Body of pancreas (tissue), 4 donors: ENCODE measurements around the gene JAG2. TPM values are rescaled to one million over a fixed set of nuclear protein-coding genes. Genes with fewer than 3 reads are reported as not detected.

Experiments used
- ATAC-seq: fragments of 150-250 bp; one replicate; pipeline ENCODE4 v1.9.1; 2016
- DNase-seq, 4 donors: peaks; one replicate each; pipeline ENCODE4 v3.0.0-alpha.2; 2019
- H3K27ac ChIP-seq, 4 donors: fragments of 200-600 bp; sonication (generic); 1 replicate in 3 of 4; 2 replicates in 1 of 4; pipeline versions ENCODE4 v1.5.1 to v1.6.1; 2016 to 2019; ENCODE audit warnings: mild to moderate bottlenecking in 1 of 4, mixed read lengths in 1 of 4, moderate library complexity in 1 of 4
- H3K27me3 ChIP-seq, 2 donors: fragments of 200-600 bp; sonication (generic); one replicate each; pipeline ENCODE4 v1.6.0; 2016; ENCODE audit warnings: mild to moderate bottlenecking in 1 of 2
- H3K36me3 ChIP-seq, 2 donors: fragments of 200-600 bp; sonication (generic); replicated peaks in 1 of 2; 2 replicates each; pipeline ENCODE4 v1.5.1; 2016; ENCODE audit warnings: low read depth in 2 of 2; ENCODE audit not compliant: insufficient read depth in 1 of 2
- H3K4me1 ChIP-seq: fragments of 200-600 bp; sonication (generic); one replicate; pipeline ENCODE4 v1.6.0; 2016
- H3K4me3 ChIP-seq, 2 donors: fragments of 200-600 bp; sonication (generic); 1 replicate in 1 of 2; 2 replicates in 1 of 2; pipeline ENCODE4 v1.5.1; 2016 to 2019
- H3K9me3 ChIP-seq, 3 donors: fragments of 200-600 bp; sonication (generic); 1 replicate in 2 of 3; 2 replicates in 1 of 3; pipeline ENCODE4 v1.5.1; 2016
- POLR2A ChIP-seq, 3 donors: fragments of 450-650 bp; IDR thresholded peaks; one replicate each; pipeline ENCODE4 v1.6.1; 2016; ENCODE audit warnings: antibody characterized with exemption in 3 of 3, mild to moderate bottlenecking in 2 of 3
- WGBS, 2 donors: methylation state at CpG; one replicate each; pipeline ENCODE4 v1.1.5; 2017; 5-methylcytosine and 5-hydroxymethylcytosine counted together
- intact Hi-C: fragments of 100-400 bp; cut with DNase I; formaldehyde crosslinking; loops from one replicate; pipeline ENCODE4 v1.15.1; 2023
- total RNA-seq, 2 donors: library from RNA; depleted of rRNA; stranded (reverse); fragments of >200 nt; gene quantifications; one replicate each; pipeline ENCODE4 v1.1.0, GENCODE V29; 2016
- TF ChIP-seq, protein P1 (sequence below), 7 experiments: fragments of 450-650 bp in 4 of 7; fragments of 200-600 bp in 3 of 7; sonication (generic) in 3 of 7; IDR thresholded peaks; one replicate each; pipeline ENCODE4 v1.5.1; 2016 to 2019; ENCODE audit warnings: antibody characterized with exemption in 7 of 7

JAG2 gene
- total RNA-seq, 2 donors from 2014 or later, result 13.5 to 36.3 TPM

- Histone ChIP-seq H3K4me1 (peaks cover 67% of the 10 kb centered on the region), H3K27ac (peak overlapping the region in 1 of 4 donors; percentile 47), H3K9me3 (no peaks in the 10 kb centered on the region), H3K27me3 (no peaks in the 10 kb centered on the region), H3K36me3 (no peaks in the 10 kb centered on the region), H3K4me3 (no peak overlapping the region)
- ATAC-seq (no peak), DNase-seq (peak in 1 of 4 donors; percentile 31)
- WGBS, 2 donors, result 75 to 77% methylated on average over 7 to 21 of the region's 22 CpGs
- intact Hi-C loops, result no loop called here
- no peak for TF ChIP-seq POLR2A (IDR thresholded peaks at IDR 0.05)
- TF ChIP-seq, protein P1, sequence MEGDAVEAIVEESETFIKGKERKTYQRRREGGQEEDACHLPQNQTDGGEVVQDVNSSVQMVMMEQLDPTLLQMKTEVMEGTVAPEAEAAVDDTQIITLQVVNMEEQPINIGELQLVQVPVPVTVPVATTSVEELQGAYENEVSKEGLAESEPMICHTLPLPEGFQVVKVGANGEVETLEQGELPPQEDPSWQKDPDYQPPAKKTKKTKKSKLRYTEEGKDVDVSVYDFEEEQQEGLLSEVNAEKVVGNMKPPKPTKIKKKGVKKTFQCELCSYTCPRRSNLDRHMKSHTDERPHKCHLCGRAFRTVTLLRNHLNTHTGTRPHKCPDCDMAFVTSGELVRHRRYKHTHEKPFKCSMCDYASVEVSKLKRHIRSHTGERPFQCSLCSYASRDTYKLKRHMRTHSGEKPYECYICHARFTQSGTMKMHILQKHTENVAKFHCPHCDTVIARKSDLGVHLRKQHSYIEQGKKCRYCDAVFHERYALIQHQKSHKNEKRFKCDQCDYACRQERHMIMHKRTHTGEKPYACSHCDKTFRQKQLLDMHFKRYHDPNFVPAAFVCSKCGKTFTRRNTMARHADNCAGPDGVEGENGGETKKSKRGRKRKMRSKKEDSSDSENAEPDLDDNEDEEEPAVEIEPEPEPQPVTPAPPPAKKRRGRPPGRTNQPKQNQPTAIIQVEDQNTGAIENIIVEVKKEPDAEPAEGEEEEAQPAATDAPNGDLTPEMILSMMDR (IDR thresholded peaks at IDR 0.05), result no peak
Observed at GRCh38 chr14:105169776-105170655, 1.4 kb upstream of the JAG2 start.

GRCh38 chr14:105168979-105169507 is 467 bp upstream of the JAG2 start:
- no peak for TF ChIP-seq POLR2A (IDR thresholded peaks at IDR 0.05)
- TF ChIP-seq, protein P1 (IDR thresholded peaks at IDR 0.05), result no peak
- no peaks in the 10 kb centered on the region for H3K27me3 ChIP-seq
- no peak overlapping the region for H3K4me3 ChIP-seq
- no peaks in the 10 kb centered on the region for H3K36me3 ChIP-seq
- DNase-seq, result peak in 1 of 4 donors; percentile 34
- H3K9me3 ChIP-seq, result no peaks in the 10 kb centered on the region
- no peak overlapping the region for H3K27ac ChIP-seq
- WGBS, 2 donors, result 29 to 56% methylated on average over 22 to 53 of the region's 54 CpGs
- intact Hi-C loops, result no loop called here
- ATAC-seq, result peak; percentile 10
- peaks cover 61% of the 10 kb centered on the region for H3K4me1 ChIP-seq

DNA sequence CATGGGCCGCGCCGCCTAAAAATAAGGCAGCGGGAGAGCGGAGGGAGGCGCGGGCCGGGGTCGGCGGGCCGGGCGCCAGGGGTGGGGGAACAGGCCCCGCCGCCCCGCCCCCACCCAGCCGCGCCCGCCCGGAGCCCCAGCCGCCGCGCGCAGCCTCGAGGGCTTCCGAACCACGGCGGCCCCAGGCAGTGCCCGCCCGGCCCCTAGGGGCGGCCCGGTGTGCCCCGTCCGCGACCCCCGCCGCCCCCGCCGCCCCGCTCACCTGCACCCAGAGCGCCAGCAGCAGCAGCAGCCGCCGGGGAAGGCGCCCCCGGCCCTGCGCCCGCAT is 519 bp downstream of the JAG2 start:
- intact Hi-C loops, result no loop called here

DNA sequence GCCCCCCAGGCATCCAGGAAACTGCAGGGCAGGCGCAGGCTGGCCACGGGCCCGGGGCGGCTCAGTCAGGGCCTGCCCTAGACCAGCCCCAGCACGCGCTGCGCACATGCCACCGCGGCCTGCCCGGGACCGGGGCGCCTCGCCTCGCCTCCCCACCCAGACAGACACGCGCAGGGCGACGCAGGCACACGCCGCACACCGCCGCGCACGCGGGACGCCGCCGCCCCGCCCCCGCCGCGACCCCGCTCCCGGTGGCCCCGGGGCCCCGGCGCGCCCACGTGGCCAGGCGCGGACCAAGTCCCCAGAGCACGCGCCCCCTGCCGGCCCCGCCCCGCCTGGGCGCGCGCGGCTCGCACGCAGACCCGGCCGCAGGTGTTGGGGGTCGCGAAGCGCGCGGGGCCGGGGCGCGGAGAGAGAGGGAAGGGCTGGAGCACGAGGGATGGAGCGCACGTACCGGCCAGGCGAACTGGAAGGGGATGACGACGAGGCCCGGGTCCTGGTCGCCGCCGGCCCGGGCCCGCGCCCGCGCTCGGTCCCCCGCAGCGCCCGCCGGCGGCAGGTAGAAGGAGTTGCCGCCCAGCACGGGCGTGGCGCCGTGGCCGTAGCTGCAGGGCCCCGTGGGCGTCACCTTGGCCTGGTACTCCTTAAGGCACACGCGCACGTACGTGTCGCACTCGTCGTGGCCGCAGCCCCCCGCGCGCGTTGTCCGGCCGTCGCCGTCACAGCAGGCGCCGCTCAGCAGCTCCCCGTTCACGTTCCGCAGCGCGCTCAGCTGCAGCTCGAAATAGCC is 1.1 kb downstream of the JAG2 start:
- WGBS, 2 donors, result 5% methylated on average over 16 to 89 of the region's 116 CpGs
- intact Hi-C loops, result no loop called here
- no peaks in the 10 kb centered on the region for H3K36me3 ChIP-seq
- H3K27me3 ChIP-seq, result no peaks in the 10 kb centered on the region
- H3K4me1 ChIP-seq, result peaks cover 58% of the 10 kb centered on the region
- H3K4me3 ChIP-seq, result peak overlapping the region in 1 of 2 donors; percentile 20
- peak; percentile 13 for ATAC-seq
- no peaks in the 10 kb centered on the region for H3K9me3 ChIP-seq
- H3K27ac ChIP-seq, result no peak overlapping the region
- TF ChIP-seq, protein P1 (IDR thresholded peaks at IDR 0.05), result peak in 4 of 7 experiments; percentile 6 to 36 (median 22)
- TF ChIP-seq POLR2A (IDR thresholded peaks at IDR 0.05), result peak in 1 of 3 donors; percentile 18
- DNase-seq, result peak in 1 of 4 donors; percentile 44

More for the DNA sequence above, 519 bp downstream of the JAG2 start:
- ATAC-seq (peak; percentile 5), DNase-seq (no peak)
- H3K4me1 ChIP-seq, result peaks cover 58% of the 10 kb centered on the region
- H3K9me3 ChIP-seq, result no peaks in the 10 kb centered on the region
- no peak overlapping the region for H3K27ac ChIP-seq
- TF ChIP-seq POLR2A (IDR thresholded peaks at IDR 0.05), result no peak
- TF ChIP-seq, protein P1 (IDR thresholded peaks at IDR 0.05), result no peak
- H3K4me3 ChIP-seq, result peak overlapping the region in 1 of 2 donors; percentile 20
- H3K36me3 ChIP-seq, result no peaks in the 10 kb centered on the region
- 0% methylated on average over 24 of the region's 46 CpGs; no CpG with 5 or more reads in 1 of the 2 donors for WGBS, 2 donors
- H3K27me3 ChIP-seq, result no peaks in the 10 kb centered on the region
